T-cell (primary cell): ENCODE measurements around the gene SLC16A1. TPM values are rescaled to one million over a fixed set of nuclear protein-coding genes. Genes with fewer than 3 reads are reported as not detected.

ENCODE experiments used
- ATAC-seq, 4 experiments: fragments of 200-7000 bp in 3 of 4; fragments of 150-1000 bp in 1 of 4; cut with Tn5 transposase; replicated peaks in 1 of 4; 1 replicate in 3 of 4; 2 replicates in 1 of 4; pipeline ENCODE4 v1.10.0; 2021; ENCODE audit warnings: moderate library complexity in 3 of 4, mild to moderate bottlenecking in 2 of 4, moderate number of reproducible peaks in 1 of 4
- CTCF ChIA-PET, 2 donors: fragments of 300-600 bp; sonication (Branson Sonifier 250); formaldehyde crosslinking; loops; one replicate each; lab custom pipeline; 2022; ENCODE audit warnings: antibody characterized with exemption in 2 of 2; lab: Charles Lee
- POLR2A ChIA-PET, 2 donors: fragments of 300-600 bp; sonication (Branson Sonifier 250); formaldehyde crosslinking; loops; one replicate each; lab custom pipeline; 2022; ENCODE audit warnings: antibody characterized with exemption in 2 of 2; lab: Charles Lee
- DNase-seq, 35 experiments: peaks; one replicate each; pipeline versions ENCODE4 v3.0.0 to v3.0.0-alpha.2; 2013 to 2023
- H3K27ac ChIP-seq: one replicate; pipeline ENCODE4 v1.5.1; 2013; ENCODE audit warnings: low read length
- H3K27me3 ChIP-seq, 2 experiments: replicated peaks in 1 of 2; 1 replicate in 1 of 2; 2 replicates in 1 of 2; pipeline versions ENCODE4 v1.6.1 to v1.7.0; 2013; ENCODE audit warnings: low read length in 1 of 2, mixed read lengths in 1 of 2; ENCODE audit not compliant: control insufficient read depth in 2 of 2, insufficient read depth in 2 of 2; ENCODE audit errors: extremely low read depth in 1 of 2
- H3K36me3 ChIP-seq, 2 donors: 1 replicate in 1 of 2; 2 replicates in 1 of 2; pipeline versions ENCODE4 v1.6.1 to v1.7.0; 2013; ENCODE audit warnings: low read length in 1 of 2; ENCODE audit not compliant: control insufficient read depth in 2 of 2, insufficient read depth in 1 of 2; ENCODE audit errors: extremely low read depth in 1 of 2
- H3K4me1 ChIP-seq, 2 experiments: 1 replicate in 1 of 2; 2 replicates in 1 of 2; pipeline versions ENCODE4 v1.6.1 to v1.7.0; 2013; ENCODE audit warnings: low read length in 2 of 2, mixed read lengths in 1 of 2; ENCODE audit not compliant: insufficient read depth in 2 of 2, control insufficient read depth in 1 of 2; ENCODE audit errors: extremely low read depth in 1 of 2
- H3K4me3 ChIP-seq, 2 donors: 1 replicate in 1 of 2; 2 replicates in 1 of 2; pipeline versions ENCODE4 v1.5.1 to v1.7.0; 2013; ENCODE audit warnings: mild to moderate bottlenecking in 2 of 2, low read length in 1 of 2, moderate library complexity in 1 of 2; ENCODE audit not compliant: control insufficient read depth in 1 of 2; ENCODE audit errors: extremely low read depth in 1 of 2
- H3K9me3 ChIP-seq: 2 replicates; pipeline ENCODE4 v1.7.0; 2013
- H3K27ac Mint-ChIP-seq, 2 donors: one replicate each; pipeline ENCODE4 v1.8.0; 2020 to 2021; ENCODE audit warnings: mild to moderate bottlenecking in 2 of 2, mixed read lengths in 2 of 2
- H3K27me3 Mint-ChIP-seq, 2 donors: one replicate each; pipeline ENCODE4 v1.8.0; 2021 to 2022; ENCODE audit warnings: mixed read lengths in 2 of 2
- H3K36me3 Mint-ChIP-seq: one replicate; pipeline ENCODE4 v1.8.0; 2021; ENCODE audit warnings: mixed read lengths
- H3K4me1 Mint-ChIP-seq, 3 donors: one replicate each; pipeline ENCODE4 v1.8.0; 2020 to 2022; ENCODE audit warnings: mixed read lengths in 3 of 3, mild to moderate bottlenecking in 1 of 3
- H3K4me3 Mint-ChIP-seq, 3 donors: one replicate each; pipeline ENCODE4 v1.8.0; 2020 to 2022; ENCODE audit warnings: mild to moderate bottlenecking in 3 of 3, mixed read lengths in 3 of 3, moderate library complexity in 3 of 3
- H3K9me3 Mint-ChIP-seq, 3 donors: one replicate each; pipeline ENCODE4 v1.8.0; 2020 to 2022; ENCODE audit warnings: mixed read lengths in 3 of 3
- WGBS: methylation state at CpG from one replicate; pipeline ENCODE4 v1.1.5; 2013; ENCODE audit warnings: missing lambda C conversion rate; ENCODE audit not compliant: insufficient coverage; 5-methylcytosine and 5-hydroxymethylcytosine counted together
- total RNA-seq, 35 experiments: library from RNA in 6 of 35; stranded (reverse) in 6 of 35; fragments of 120-200 nt in 1 of 35; gene quantifications; one replicate each; pipeline versions ENCODE4 v1.2.1 to v1.2.4 and lab custom pipeline; 2013 to 2026

SLC16A1 gene
- total RNA-seq, 5 donors from 2014 or later (not counting 1 experiment from before 2014, with no cell fraction given), result 13.3 to 23.2 (median 20.3) TPM

GRCh38 chr1:112868191-112868590 lies 87.8 kb downstream of the SLC16A1 start:
- no peak overlapping the region for H3K4me3 ChIP-seq
- H3K36me3 ChIP-seq, result no peaks in the 10 kb centered on the region
- Mint-ChIP-seq H3K9me3 (no peaks in the 10 kb centered on the region), H3K36me3 (no peaks in the 10 kb centered on the region), H3K4me3 (no peak overlapping the region), H3K27ac (no peak overlapping the region), H3K4me1 (peaks cover 0 to 5% (median 5%) of the 10 kb centered on the region in 3 donors), H3K27me3 (peaks cover 2 to 3% of the 10 kb centered on the region in 2 donors)
- ATAC-seq (no peak), DNase-seq (no peak)
- H3K27me3 ChIP-seq, result no peaks in the 10 kb centered on the region
- no peaks in the 10 kb centered on the region for H3K4me1 ChIP-seq
- ChIA-PET POLR2A (interaction anchor here in 1 of 2 donors (0.6 kb wide), 1 partner anchor 23 kb away, joined by 15 read pairs; no protein-coding TSS in a partner anchor), CTCF (interaction anchor here in 1 of 2 donors (0.6 to 1.1 kb wide), 3 partner anchors 47 to 1162 kb away, joined by 3 to 5 read pairs (median 4); no protein-coding TSS in a partner anchor)
- H3K9me3 ChIP-seq, result no peaks in the 10 kb centered on the region
- no peak overlapping the region for H3K27ac ChIP-seq
- no CpG with 5 or more reads among the region's 2 CpGs for WGBS

GRCh38 chr1:112866981-112867380 lies 89.0 kb downstream of the SLC16A1 start:
- no peak for ATAC-seq
- Mint-ChIP-seq H3K4me1 (peaks cover 0 to 5% (median 5%) of the 10 kb centered on the region in 3 donors), H3K4me3 (no peak overlapping the region), H3K27me3 (peaks cover 0 to 3% of the 10 kb centered on the region in 2 donors), H3K9me3 (no peaks in the 10 kb centered on the region), H3K27ac (no peak overlapping the region), H3K36me3 (no peaks in the 10 kb centered on the region)
- Histone ChIP-seq H3K4me1 (no peaks in the 10 kb centered on the region), H3K4me3 (no peak overlapping the region), H3K27me3 (no peaks in the 10 kb centered on the region), H3K27ac (no peak overlapping the region), H3K36me3 (no peaks in the 10 kb centered on the region), H3K9me3 (no peaks in the 10 kb centered on the region)
- WGBS, result 100% methylated on average over 1 of the region's 5 CpGs
- ChIA-PET POLR2A (no interaction called here), CTCF (interaction anchor here in 1 of 2 donors (1.1 kb wide), 1 partner anchor 49 kb away, joined by 5 read pairs; no protein-coding TSS in a partner anchor)
- no peak for DNase-seq

GRCh38 chr1:112866151-112866550 lies 89.8 kb downstream of the SLC16A1 start:
- Mint-ChIP-seq H3K9me3 (no peaks in the 10 kb centered on the region), H3K27ac (no peak overlapping the region), H3K36me3 (no peaks in the 10 kb centered on the region), H3K4me1 (peaks cover 0 to 5% (median 5%) of the 10 kb centered on the region in 3 donors), H3K4me3 (no peak overlapping the region), H3K27me3 (peaks cover 0 to 3% of the 10 kb centered on the region in 2 donors)
- 86% methylated on average over 2 of the region's 2 CpGs for WGBS
- Histone ChIP-seq H3K36me3 (no peaks in the 10 kb centered on the region), H3K4me1 (no peaks in the 10 kb centered on the region), H3K27ac (no peak overlapping the region), H3K27me3 (no peaks in the 10 kb centered on the region), H3K9me3 (no peaks in the 10 kb centered on the region), H3K4me3 (no peak overlapping the region)
- ChIA-PET CTCF (no interaction called here), POLR2A (no interaction called here)
- ATAC-seq, result no peak
- no peak for DNase-seq

- CTCF ChIA-PET, result interaction anchor here in 1 of 2 donors (0.6 kb wide), 1 partner anchor 14 kb away, joined by 6 read pairs; no protein-coding TSS in a partner anchor
- Mint-ChIP-seq H3K36me3 (no peaks in the 10 kb centered on the region), H3K4me3 (no peak overlapping the region)
Measured at GRCh38 chr1:112862753-112863426, 93.1 kb downstream of the SLC16A1 start.

More at GRCh38 chr1:112862753-112863426, 93.1 kb downstream of the SLC16A1 start:
- H3K27ac Mint-ChIP-seq, result no peak overlapping the region
- peaks cover 0 to 5% (median 5%) of the 10 kb centered on the region in 3 donors for H3K4me1 Mint-ChIP-seq
- no CpG with 5 or more reads among the region's 5 CpGs for WGBS
- ATAC-seq (no peak), DNase-seq (no peak)
- POLR2A ChIA-PET, result no interaction called here
- Histone ChIP-seq H3K27me3 (no peaks in the 10 kb centered on the region), H3K36me3 (no peaks in the 10 kb centered on the region), H3K27ac (no peak overlapping the region), H3K4me1 (no peaks in the 10 kb centered on the region), H3K9me3 (no peaks in the 10 kb centered on the region), H3K4me3 (no peak overlapping the region)
- no peaks in the 10 kb centered on the region for H3K9me3 Mint-ChIP-seq
- H3K27me3 Mint-ChIP-seq, result no peaks in the 10 kb centered on the region

Other genes with a start within 250 kb of the SLC16A1 start
- gene RHOC, start 249.1 kb downstream of the SLC16A1 start, total RNA-seq, result 10 to 100 TPM in 3 of 5 donors, 1 to 10 TPM in 2; 6.0 to 33.2 (median 12.1) TPM
- under 1 TPM; 0.15 to 0.77 (median 0.38) TPM for gene PPM1J, start 240.9 kb downstream of the SLC16A1 start, total RNA-seq
- gene LRIG2, start 117.0 kb upstream of the SLC16A1 start, total RNA-seq, result 10 to 100 TPM; 19.5 to 25.4 (median 20.4) TPM